Fibroblast of skin of right biceps (primary cell): ENCODE data around the gene CSF3R.
"Not testable (repeated sequence)": the region's sequence is repeated elsewhere in the genome, so short reads cannot be mapped to it uniquely, and the experiment has no call there.

Source experiments
- DNase-seq: peaks from one replicate; pipeline ENCODE4 v3.0.0-alpha.2; 2013

Gene CSF3R

DNA sequence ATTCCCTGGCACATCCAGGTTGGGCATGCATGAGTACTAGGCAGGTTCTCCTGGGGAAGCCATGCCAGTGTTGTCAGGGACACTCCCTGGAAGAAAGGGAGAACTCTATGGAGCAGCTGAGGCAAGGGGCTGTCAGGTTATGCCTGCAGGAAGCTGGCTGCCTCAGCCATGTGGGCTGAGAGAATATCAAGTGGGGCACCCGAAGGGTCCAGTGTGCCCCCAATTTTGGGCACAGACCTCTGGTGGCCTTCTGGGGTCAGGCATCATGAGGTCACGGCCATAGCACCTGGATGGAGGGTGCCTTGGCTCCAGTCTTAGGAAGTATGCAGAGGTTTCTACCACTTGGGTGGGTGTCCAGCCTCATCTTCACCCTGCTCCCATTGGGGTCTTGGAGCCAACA, 2.6 kb downstream of the CSF3R start:
- DNase-seq = no peak

DNA sequence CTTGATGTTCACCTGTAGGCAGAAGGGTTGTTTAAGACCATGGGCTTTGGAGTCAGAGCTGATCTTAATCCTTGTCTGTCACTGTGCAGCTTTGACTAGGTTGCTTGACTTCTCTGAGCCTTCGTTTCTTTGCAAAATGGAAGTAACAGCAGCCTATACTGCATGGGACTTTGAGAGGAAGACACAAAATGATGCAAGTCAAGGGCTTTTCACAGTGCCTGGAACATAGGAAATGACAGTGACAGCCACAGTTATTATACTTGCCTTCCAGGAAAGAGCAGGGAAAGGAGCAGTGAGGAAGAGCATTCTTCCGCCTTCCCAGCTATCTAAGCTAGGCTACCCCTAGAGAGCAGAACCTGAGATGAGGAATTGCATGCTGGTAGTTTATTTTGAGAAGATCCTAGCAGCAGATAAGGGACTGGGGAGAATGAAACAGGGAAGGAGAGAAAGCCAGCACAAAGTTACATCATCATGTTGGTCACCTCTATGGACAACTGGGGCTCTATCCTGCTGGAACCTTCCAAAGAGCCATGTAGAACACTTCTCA, 3.1 kb downstream of the CSF3R start:
- DNase-seq = no peak

DNA sequence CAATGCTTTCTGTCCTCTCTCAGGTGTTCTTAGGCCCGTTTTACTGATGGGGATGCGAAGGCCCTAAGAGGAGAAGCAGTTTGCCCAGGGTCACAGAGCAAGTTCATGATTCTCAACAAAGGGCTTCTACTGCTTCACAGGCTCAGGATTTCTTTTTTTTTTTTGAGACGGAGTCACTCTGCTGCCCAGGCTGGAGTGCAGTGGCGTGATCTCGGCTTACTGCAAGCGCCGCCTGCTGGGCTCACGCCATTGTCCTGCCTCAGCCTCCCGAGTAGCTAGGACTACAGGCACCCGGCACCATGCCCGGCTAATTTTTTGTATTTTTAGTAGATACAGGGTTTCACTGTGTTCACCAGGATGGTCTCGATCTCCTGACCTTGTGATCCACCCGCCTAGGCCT, 5.1 kb downstream of the CSF3R start:
- not testable (repeated sequence) for DNase-seq

DNA sequence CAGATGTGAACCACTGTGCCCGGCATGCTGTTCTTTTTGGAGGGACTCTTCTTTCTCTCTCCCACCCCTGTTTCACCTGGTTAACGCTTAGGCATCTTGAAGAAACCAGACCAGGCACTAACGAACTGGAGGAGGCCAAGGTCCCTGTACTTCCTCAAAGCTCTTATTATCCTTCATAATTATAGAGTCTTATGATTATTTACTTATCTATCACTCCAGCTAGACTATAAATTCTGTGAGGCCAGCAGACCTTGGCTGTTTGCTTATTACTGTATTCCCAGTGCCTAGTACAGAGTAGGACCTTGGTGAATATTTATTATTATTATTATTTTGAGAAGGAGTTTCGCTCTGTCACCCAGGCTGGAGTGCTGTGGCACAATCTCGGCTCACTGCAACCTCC, 5.8 kb downstream of the CSF3R start:
- DNase-seq = no peak

DNA sequence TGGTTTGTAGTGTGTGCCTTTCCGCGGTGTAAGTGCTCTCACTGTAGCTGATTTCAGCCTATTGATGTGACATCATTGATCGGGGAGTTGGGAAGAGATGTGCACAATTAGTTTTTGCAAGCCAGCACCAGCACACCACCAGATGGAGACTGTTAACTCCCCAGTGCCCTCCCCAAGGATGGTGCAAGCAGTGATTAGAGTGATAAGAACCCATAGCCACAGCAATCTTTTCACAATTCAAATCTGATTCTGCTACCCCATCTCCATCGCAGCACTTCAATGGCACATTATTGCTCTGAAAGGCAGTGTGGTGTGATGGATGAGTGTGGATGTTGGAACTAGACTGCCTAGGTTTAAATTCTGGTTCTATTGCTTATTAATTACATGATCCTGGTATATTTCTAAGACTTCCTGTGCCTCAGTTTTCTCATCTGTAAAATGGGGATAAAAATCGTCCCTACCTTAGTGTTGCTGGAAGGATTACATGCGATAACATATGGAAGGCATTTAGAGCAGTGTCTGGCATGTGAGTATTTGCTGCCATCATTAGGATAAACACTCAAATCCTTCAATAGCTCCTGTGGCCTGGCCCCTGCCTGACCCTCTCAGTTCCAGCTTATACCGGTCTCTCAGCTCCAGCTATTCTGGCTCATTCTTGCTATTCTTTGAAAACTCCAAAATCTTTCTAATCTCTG, 6.7 kb downstream of the CSF3R start:
- DNase-seq = no peak

DNA sequence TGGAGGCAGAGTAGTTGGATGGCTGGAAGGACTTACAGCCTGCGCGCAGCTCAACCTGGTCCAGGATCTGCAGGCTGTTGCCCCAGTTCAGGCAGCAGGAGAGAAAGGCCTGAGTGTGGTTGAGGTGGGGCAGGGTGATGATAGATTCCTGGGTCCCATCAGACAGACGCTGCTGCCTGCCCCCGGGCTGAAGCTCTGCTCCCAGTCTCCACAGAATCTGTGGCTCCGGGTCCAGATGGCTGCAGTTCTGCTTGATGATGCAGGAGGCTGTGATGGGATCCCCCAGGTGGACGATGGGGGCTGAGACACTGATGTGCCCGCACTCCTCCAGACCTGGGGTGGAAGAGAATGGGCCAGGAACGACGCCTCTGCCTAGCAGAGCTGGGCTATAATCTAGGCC, 7.4 kb downstream of the CSF3R start:
- no peak for DNase-seq

DNA sequence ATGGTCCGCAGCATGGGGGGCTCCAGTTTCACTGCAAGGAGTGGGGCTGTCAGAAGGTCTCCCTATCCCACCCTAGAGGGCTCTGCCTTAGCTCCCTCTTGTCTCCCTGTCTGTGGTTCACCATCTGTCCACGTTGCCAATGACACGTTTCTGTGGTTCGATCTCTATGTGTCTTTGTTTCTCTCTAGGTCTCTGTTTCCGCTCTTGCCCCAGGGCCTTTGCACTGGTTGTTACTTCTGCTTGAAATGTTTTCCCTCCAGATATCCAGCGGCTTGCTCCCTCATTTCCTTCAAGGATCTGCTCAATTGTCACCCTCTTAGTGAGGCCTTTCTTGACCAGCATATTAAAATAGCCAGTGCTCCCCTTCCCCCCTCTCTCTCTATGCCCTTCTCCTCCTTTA, 10.1 kb downstream of the CSF3R start:
- no peak for DNase-seq

DNA sequence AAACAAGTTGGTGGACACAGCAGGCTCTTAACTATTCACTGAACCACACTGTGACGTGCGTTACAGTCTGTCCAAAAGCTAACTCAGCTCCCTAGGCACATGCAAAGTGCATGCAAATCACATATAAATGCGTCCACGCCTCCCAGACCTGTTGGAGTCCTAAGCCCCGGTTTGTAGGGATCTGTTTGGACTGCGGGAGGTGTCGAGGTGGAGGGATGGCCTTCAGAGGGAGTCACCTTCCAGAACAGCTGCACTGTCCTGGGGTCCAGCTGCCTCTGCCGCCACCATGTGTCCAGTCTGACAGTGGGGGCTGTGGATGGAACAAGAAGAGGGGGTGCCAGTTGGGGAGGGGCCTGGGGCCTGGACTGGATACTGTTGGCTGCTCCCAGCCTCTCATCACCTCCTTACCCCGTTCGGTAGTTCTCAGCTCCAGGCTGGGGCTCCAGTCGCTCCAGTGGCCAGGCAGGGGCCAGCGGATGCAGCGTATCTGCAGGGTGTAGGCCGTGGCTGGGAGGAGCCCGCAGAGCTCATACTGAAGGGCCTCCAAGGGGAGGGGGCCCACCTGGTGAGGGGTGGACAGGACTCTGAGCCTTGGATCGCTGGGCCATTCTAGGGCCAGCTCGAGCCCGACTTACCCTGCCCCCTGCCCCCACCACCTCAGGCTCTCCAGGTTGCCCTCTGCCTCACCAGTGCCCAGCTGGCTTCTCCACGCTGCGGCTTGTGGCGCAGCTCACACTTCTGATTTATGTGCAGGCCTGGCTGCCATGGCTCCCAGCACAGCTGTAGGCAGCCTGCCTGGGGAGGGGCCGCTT, 10.7 kb downstream of the CSF3R start:
- no peak for DNase-seq

DNA sequence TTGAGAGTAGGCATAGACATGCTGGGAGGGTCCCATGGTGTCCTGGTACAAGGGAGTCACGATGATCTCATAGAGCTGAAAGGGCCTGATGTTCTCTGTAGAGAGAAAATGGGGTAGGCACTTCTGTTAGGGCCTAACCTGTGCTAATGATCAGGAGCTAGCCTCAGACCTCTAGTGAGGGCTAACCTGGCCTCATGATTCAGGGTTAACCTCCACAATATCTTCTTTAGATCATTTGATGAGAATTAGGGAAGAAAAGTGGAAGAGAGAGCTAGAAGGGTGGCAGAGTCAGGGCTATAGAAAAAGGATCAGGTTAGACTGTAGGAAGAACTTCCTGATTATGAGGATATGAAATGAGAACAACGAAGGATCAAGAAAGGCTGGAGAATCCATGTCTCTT, 13.6 kb downstream of the CSF3R start:
- no peak for DNase-seq

DNA sequence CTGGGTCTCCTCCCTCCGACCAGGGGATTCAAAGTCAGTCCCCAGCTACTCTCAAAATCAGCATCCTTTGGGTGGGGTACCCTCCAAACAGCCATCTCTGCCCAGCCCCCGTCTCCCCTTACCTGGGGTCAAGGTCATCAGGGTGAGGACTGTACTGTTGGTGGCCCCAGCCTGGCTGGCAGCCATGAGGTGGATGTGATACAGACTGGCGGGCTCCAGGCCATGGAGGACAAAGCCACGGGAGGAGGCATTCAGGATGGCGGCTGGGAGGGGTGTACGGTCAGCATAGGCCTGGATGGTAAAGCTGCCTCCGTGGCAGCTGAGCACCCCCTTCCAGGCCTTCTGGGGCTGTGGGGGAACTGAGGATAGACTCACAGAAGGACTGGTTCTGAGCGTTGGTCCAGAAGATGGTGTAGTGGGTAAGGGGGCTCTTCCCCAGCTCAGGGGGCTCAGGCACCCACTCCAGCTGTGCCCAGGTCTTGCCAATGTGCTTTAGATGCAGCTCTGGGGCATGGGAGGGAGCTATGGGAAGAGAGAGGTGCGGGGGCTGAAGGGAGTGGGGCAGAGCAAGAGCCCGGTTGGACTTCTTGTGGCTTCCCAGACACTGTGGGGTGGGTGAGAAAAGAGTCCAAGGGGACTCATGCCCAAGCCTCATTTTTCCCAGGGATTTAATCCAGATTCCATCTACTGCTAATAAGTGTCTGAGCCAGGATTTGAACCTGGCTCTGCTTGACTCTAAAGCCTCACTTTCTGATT, 14.8 kb downstream of the CSF3R start:
- no peak for DNase-seq

DNA sequence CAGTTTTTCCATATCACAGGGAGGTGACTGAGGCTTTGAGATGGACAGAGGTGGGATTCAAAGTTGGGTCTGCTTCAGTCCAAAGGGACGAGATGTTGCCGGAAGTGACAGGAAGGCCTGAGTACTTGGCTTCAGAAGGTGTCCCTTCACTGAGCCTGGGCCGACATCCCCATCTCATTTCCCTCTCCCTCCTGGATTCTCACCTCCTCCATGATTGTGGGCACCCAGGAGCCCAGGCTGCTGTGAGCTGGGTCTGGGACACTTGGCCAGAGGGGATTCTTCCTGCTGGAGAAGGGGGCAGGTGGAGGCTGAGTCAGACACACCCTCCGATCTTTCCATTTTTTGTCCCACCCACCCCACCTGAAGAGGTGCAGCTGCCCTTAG, 15.7 kb downstream of the CSF3R start:
- DNase-seq = no peak

DNA sequence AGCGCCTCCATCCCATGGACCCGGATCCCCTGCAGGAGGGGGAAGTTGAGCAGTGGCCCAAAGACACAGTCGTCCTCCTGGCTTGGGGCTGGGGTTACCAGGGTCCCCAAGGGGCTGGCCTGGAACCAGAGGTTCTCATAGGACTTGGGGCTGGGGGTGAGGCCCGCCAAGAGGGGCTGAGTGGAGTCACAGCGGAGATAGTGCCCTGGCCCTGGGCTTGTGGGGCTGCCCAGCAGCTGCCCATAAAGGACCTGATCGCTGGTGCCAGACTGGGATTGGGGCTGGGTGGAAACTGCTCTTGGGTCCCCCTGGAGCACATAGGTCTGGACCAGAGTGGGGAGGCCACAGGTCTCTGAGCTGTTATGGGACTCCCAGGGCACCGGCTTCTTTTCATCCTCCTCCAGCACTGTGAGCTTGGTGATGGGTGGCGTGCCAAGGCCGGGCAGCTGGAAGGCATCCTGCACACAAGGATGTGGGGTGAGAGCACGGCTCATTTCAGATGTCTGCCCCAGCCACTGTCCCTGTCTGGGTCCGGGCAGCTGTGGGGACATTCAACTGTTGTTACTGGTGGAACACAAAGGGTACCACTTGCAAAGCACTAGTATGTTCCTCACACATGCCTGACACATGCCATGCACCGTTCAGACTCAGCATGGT, 16.2 kb downstream of the CSF3R start:
- DNase-seq = no peak

DNA sequence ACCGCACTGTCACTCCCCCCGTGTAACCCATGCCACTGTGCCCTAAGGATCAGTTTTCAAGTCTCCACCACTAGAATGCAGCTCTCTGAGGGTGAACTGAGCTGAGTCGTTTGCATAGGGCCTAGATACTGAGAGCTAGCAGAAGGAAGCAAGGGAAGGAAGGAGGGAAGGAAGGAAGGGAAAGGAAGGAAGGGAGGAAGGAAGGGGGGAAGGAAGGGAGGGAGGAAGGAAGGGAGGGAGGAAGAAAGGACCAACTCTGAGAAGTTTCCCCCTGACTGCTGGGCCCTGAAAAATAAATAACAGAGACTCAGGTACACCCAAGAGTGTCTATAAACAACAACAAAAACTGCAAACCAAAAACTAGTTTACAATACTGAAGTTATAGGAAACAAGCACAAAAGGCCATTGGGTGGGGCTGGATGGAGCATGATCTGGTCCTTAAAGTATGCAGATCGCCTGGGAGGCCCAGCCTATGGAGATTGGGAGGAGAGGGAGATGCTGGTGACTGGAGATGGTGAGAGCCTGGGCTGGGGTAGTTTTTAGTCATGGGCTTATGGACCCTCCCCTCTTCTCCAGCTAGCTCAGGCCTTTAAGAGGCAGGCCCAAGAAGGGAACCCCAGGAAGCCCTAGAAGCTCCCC, 16.9 kb downstream of the CSF3R start:
- DNase-seq = peak; percentile 30

DNA sequence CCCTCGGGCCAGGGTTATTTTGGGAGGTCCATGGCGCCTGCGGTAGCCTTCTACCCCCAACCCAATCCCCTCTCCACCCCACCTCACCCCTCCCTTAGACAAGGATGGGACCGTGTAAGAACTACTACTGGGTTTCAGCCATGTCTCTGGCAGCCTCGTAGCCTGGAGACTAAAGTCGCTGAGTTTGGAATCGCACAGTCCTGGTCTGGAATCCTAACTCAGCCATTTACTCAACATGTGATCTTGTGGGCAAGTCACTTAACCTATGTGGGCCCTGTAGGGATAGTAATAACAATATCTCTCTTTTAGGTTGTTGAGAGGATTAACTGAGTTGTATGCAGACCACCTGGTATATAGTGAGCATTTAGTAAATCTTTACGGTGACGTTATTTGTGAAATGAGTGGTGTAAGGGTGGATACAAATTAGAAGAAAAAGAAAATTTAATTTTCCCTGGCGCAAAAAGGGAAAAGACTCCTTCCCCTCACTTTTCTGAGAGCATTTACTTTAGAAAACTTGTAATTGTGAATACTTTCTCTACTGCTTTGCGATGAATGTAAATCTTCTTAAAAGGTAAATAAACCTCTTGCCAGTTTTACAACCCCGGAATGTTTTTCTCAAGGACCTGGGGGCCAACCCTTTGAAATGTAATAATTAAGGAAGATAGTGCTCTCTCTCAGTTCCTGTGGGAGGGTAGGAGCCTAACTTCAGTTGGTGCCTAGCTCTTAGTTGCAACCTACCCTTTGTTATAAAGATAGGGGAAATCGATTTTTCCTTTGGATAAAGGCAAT, 17.9 kb downstream of the CSF3R start:
- DNase-seq = no peak

DNA sequence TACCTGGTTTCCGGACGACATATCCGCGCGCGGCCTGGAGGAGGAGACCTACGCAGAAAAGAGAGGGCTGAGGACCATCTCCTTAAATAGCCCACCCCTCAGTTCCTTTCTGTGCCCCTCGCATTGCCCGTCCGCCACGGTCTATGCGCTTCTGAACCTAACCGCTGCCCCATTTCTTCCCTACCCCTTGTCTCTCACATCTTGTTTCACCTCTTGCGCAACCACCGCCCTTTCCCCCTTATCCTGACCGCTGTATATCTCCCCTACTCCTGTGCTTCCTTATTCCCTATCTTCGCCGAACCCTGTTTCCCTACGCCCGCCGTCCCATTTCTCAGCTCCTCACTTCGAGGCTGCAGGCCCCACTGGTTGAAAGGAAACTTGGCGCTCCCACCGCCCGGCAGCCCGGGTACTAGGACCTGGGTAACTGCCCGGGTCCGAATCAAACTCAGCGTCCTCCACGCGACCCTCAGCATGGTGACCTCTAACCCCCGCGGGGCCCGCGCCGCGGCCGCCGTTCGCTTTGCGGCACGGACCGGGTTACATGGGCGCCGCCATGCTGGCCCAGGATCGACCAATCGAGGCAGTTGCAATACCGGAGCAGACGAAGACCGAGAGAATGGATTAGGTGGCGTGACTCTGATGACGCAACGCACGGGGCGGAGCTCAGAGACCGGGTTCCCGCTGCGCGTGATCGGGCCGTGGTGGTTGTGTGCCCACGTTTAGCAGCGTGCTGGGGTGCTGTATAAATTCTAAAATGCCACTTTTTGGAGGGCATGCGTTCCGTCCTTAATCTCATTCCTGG, 18.7 kb downstream of the CSF3R start, which contains the start of gene MRPS15:
Gene MRPS15, minus strand, starts transcription at position 582 of the 802 bp plus-strand sequence. Its CDS starts 109 bp downstream, at position 473.
- DNase-seq = peak; percentile 95

DNA sequence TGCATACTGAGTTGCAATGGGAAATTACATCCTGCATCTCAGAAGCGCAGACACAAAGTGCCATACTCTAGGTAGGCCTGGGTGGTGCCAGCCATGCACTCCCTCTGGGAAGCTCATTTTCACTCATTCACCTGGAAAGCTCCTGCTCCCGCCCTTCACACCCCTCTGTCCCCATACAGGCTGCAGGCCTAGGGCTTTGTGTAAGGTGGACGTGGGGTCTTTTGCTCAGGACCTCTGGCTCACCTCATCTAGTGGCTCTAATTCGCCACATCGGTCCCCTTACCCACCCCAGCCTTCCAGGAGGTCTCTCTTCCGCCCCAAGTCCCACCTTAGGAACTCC, 19.3 kb downstream of the CSF3R start:
- DNase-seq = no peak

DNA sequence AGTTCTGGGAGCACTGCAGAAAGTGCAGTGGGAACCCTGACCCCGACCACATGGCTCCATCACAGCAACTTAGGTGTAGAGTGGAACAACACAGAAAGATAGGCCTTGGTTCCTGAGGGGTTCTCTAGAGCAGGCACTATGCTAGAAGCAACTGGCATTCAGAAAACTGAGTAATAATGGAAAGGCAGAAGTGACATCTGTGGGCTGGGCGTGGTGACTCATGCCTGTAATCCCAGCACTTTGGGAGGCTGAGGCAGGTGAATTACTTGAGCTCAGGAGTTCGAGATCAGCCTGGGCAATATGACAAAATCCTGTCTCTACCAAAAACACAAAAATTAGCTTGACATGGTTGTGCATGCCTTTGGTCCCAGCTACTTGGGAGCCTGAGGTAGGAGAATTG, 23.8 kb downstream of the CSF3R start:
- DNase-seq = no peak

DNA sequence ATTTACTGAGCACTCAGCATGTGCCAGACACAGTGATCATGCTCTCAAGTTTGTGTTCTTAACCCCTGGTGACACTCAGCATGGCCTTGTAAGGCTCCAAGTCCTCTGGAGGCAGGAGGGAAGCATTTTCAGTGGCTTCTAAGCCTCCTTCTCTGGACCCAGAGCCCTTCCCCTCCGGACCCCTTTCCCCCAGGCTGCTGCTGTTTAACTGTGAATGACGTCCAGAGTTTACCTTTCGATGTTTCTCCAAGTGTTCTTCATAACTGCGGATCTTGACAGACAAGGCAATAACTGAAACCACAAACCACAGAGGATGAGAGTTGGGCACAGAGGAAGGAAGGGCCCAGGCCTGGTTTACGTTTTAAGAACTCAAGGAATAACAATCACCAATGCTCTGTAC, 25.0 kb downstream of the CSF3R start:
- DNase-seq = no peak

DNA sequence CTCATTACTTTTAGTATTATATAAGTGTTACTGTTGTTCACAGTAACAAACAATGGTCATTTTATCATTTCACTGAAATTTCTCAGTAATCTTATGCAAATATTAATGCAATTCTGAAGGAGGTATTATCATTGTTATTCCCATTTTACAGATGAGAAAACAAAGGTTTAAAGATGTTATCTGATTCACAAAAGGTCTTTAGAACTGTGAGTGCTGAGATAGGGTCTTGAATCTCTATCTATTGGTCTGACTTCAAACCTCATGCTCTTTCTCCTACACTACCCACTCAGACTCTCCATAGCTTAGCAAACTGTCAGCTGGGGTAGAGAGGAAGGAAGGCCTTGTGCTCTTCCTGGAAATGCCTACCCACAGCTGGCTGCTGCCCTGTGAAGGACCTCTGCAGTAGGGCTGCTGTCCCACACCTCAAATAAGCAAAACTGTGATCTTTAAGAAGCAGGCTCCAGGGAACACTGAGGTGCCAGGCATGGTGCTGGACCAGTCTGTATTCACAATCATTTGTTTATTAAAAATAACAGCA, 26.3 kb downstream of the CSF3R start:
- DNase-seq = no peak

DNA sequence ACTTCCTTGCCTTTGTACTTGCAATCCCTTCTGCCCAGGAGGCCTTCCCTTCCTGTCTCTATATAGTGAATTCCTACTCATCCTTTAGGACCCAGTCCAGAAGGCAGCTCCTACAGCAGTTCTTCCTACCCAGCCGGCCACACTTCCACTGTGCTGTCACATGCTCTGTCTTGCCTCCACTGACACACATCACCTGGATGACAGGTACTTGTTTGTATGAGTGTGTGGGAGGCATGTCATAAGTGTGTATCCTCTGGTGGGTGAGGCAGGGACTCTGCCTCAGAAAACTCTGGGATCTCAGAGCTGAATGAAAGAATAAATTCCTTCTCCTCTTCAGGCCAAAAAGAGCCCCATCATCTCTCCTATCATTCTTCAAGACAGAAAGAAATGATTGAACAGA, 27.3 kb downstream of the CSF3R start:
- DNase-seq = no peak
